Measurements from ENCODE around the gene ACOX2.

GRCh38 chr3:58555203-58555602 lies 18.2 kb upstream of the ACOX2 start:
- no peak for TF ChIP-seq SP1 (IDR thresholded peaks at IDR 0.05)
- no peak for TF ChIP-seq FOXK2 (IDR thresholded peaks at IDR 0.05)
- no peak for TF ChIP-seq CTBP1 (IDR thresholded peaks at IDR 0.05; ENCODE audit: borderline replicate concordance)
- TF ChIP-seq SUZ12 (IDR thresholded peaks at IDR 0.05), result no peak
- no peak for TF ChIP-seq FOXA1 (IDR thresholded peaks at IDR 0.05)
- no peak for TF ChIP-seq TARDBP (IDR thresholded peaks at IDR 0.05)
- no peak for TF ChIP-seq ELF4 (IDR thresholded peaks at IDR 0.05)
- TF ChIP-seq FOXM1 (IDR thresholded peaks at IDR 0.05; ENCODE audit: borderline replicate concordance), result no peak
- TF ChIP-seq BHLHE40 (IDR thresholded peaks at IDR 0.05; ENCODE audit: borderline replicate concordance), result no peak
- TF ChIP-seq LEF1 (IDR thresholded peaks at IDR 0.05; ENCODE audit: borderline replicate concordance), result no peak
- TF ChIP-seq L3MBTL2 (conservative IDR thresholded peaks at IDR 0.05), result no peak
- TF ChIP-seq ZNF384 (IDR thresholded peaks at IDR 0.05), result no peak
- TF ChIP-seq ARNT (IDR thresholded peaks at IDR 0.05), result no peak
- no peak for TF ChIP-seq NFRKB (IDR thresholded peaks at IDR 0.05)

All from HEK293T (cell line).